Stimulated activated CD8-positive, alpha-beta memory T cell treated with anti-CD3 and anti-CD28 coated beads, Interleukin-2, amount 100 ng/mL, for 1 hour (primary cell): Measurements from ENCODE around the gene SEMA3D.

Experiments
- DNase-seq, 2 donors: peaks; one replicate each; pipeline ENCODE4 v3.0.0-alpha.2; 2020; ENCODE audit warnings: low read depth in 2 of 2

The SEMA3D gene

DNA sequence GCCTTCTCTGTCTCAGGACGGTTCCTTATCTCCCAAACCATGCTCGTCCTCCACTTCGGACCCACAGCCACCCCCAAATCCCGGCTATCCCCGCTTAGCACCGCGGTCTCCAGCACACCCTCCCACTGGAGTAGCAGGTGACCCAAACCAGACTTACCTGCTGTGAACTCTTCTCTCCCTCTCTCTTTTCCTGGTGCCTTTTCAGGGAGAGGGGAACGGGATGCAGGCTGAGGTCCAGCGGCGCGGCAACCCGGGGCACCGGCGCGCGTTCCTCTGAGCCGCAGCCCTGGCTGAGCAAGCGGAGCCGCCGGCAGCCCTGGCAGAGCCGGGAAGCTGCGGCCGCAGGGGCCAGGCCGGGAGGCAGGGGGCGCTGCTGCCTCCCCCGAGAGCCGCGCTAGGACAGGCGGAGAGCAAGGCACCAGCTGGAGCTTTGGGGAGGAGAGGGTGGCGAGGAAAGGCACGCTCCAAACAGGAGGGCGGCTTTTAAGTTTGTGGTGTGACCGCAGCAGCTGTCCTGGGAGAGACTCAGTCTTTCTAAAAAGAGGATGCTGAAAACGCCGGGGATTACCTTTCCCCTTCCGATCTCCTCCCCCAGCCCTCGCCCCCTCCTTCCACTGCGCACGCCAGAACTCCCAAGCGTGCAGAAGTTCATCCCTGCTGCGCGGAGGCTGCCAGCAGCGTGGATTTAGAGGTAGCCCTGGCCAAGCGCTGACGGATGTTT, at the start of gene SEMA3D:
Gene SEMA3D, minus strand, starts transcription at position 536 of the 721 bp plus-strand sequence. CDS start 65,165 bp downstream, outside the sequence.
- no peak for DNase-seq

DNA sequence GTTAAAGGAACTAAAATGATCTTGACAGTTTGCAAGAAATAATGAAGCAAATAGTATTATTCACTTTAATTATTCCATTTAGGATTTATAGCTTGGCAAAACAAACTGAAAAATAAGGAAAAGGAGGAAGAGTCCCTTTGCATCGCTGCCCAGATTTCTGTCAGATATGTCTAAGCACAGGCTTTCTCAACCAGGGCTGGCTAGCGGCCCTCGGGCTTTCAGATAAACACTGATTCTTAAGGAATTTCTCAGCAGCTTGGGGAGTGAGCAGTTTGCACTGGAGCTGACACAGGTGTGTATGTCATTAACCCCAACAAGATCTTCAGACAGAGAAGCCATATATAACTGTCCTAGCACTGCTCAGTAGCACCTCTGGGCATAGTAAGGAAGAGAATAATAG, 47.9 kb upstream of the SEMA3D start:
- DNase-seq = no peak

DNA sequence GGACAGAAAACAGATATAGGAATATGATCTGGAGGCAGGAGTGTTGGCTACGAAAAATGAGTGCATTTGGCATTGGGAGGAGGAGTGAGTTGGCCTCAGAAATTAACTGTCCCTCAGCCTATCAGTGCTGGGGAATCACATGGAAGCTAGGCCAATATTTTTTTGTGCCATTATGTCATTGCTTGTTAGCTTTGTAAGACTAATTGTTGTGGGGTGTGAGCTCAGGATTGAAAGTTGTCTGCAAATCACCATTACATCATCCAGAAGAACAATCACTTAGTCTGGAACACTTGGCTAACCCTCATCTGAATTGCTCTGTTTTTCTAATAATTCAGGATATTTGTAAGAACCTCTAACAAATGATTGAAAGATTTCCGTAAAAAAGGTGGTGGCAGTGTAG, 45.2 kb upstream of the SEMA3D start:
- DNase-seq = no peak

DNA sequence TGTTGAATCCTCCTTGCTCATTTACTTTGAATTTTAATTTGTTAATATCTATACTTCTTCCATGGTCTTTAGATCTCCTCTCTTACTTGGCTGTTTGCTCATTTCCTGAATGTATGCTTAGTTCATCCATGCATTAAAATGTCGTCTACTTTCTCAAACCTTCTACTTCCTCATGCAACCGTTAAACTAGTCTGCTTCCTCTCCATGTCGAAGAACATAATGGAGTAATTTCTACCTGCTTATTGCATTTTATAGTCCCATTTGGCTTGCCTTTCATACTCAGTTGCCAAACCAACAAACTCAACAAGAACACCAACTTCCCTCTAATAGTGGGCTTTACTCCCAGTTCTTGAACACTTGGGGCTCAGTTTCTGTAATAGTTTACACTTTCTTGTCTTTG, 43.8 kb upstream of the SEMA3D start:
- no peak for DNase-seq

DNA sequence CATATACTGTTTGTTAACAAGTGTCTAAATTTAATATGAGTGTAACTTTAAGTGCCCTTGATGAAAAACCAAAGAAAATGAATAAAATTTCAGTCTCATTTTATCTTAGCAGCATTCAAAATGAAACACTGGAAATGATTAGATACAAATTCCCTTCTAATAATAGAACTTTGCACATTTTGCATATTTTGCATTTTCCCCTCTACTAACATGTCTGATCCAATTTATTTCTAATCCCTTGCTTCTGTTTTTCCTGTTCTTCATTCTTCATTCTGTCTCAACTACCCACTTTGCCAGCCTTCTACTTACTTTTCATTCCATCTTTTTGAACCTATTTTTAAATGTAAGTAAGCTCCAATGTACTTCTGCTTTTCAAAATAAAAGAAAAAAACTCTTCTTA, 42.7 kb upstream of the SEMA3D start:
- DNase-seq = no peak

DNA sequence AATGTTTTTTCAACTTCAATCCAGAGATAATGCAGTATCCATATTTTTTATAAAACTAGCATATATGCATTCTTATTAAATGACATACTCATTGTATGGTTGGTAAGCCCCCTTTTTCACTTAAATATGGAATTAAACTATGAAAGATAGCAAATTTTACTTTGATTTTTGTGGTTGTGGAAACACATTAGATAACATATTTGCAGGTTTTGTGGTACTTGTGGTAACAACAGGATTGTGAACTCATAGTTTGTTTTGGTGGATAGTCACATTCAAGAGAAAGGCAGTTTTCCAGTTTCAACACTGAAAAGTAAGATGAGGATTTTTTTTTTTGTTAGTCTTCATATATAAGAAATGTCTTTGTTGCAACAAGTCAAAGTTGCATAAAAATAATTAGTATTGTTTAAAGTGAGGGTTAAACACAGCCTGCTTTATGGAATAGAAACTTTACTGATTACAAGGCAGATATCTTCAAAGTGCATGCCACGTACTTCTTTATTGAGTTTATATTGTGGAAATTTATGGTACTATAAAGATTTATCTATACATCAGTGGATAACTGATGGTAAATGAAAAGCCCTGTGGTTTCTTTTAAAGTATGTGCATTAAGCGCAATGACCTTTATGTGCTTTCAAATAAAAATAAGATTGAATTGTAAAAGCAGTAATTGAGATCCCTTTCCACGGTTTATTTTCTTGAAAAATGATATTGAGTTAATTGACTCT, 39.7 kb upstream of the SEMA3D start:
- DNase-seq = no peak

DNA sequence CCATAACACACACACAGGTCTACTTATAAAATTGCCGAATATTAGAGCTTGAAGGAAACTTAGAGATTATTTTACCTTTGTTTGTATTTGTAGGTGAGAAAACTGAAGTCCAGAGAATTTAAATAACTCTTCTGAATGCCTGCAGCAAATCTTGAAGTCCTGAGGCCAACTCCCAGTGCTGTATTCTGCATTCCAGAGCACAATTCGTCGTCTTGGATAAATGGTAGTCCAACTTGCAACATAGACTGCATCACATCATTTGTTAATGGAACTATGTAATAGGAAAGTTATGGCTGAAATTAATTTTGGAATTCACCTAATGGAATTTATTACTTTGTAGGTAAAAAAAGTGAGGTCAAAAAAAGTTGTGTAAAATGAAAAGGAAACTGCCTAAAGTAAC, 37.3 kb upstream of the SEMA3D start:
- no peak for DNase-seq

DNA sequence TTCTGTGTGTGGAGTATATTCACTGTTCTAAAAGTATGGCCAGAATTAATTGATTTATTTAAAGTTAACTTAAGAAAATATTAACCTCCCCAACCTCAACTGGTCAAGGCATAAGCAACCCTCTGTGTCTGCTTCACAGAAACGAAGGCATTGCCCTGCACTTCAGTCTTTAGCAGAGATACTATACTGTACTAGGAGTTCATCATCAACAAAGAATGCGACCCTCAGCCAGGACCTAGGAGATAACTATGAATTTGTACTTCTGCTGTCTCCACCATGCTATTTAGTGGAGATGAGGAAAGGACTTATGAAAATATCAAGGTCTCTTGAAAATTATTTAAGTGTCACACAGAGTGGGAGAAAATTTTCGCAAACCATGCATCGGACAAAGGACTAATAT, 35.7 kb upstream of the SEMA3D start:
- DNase-seq = no peak

DNA sequence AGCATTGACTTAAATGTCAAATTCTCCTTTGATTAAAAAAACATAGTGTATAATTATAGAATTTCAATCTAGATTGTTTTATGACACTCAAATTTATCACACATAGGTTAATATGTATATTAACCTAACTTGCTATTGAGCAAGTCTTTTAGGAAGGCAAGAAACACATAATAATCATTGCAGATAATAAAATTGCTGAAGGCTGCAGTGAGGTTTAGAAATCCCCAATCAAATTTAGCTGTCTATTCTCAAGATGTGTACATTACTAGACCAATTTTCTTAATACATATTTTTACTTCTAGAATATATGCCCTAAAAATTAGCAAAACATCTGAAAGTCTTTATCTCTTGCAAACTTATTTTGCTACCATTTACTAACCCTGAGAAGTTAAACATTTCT, 34.9 kb upstream of the SEMA3D start:
- DNase-seq = no peak

DNA sequence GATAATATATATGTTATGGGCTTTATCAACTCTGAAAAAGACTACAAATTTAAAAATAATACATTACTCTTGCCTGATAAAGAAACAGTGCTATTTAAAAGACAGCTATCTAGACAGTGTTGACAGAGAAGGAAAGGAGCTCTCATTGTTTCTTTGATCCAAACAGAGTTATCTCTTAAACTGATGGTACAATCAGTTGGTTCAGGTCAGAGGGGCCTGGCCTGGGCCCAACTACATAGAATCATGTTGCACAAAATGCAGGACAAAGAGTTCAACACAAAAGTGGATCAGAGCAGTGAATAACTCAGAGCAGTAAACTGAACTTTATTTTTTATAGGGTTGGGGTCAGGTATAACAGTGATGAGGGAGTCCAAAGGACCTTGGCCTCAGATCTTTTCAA, 33.8 kb upstream of the SEMA3D start:
- no peak for DNase-seq

DNA sequence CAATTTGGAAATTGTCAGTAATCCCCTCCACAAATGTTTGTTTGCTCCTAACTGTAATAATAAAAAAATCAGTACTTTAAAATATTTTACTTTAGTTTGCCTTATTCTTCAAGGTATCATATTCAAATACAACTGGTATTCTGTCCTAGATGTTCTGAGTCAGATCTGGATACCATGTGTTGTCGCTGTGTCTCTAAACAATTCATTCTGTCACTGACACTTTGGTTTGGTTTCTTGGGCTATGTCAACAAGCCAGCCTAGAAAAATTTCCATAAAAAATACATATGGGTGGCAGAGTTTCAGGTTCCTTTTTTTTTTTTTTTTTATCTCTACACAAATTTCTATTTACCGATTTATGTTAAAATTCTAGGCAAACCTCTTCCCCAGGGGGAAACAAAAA, 33.2 kb upstream of the SEMA3D start:
- DNase-seq = no peak

DNA sequence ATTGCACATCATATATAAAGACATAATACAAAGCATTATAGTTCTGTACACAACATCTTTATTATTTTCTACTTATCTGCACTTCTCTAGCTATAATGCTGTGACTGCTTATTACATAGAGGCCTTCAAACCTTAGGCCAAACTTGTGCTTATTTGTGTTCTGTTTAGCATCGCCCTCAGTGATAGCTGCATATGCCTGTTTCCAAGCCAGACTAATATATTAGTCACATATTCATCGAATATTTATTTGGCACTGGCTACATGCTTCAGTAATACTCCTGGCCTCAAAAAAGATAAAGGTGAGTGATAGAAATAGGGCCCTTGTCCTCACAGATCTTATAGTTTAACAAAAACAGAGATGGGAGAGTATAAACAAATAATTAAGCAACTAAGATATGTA, 30.2 kb upstream of the SEMA3D start:
- no peak for DNase-seq

DNA sequence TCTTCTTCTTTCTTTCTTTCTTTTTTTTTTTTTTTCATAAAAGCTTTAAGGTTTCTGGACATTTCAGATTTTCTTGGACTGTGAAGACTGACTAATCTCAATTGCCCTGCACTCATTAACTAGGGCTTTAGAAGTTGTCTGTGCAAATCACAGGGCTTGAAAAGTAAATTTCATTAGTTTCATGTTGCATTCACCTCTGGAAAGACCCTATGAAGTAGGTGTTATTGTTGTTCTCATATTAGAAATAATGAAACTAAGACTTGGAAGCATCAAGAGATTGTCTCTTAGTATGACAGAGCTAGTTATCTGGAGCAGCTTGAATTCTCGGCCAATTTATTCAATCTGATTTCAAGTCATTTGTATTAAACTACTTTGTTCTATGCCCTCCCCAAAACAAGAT, 28.2 kb upstream of the SEMA3D start:
- no peak for DNase-seq

DNA sequence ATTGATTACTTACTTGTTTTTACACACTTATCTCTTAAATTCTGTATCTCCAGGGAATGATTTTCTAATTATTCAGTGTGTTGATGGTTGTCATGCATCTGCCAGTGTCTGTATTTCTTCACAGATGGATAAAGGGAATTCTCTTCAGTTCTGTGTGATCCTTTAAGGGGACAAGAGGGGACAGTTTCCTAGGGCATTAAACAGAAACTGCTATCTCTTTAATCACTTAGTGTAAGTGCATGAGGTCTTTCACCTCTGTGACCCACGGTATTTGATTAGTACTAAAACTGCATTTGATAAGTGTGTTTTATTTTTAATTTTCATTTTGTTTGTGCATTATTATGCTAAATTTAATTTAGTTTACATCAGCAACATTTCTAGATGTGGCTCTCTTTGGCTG, 26.6 kb upstream of the SEMA3D start:
- no peak for DNase-seq

DNA sequence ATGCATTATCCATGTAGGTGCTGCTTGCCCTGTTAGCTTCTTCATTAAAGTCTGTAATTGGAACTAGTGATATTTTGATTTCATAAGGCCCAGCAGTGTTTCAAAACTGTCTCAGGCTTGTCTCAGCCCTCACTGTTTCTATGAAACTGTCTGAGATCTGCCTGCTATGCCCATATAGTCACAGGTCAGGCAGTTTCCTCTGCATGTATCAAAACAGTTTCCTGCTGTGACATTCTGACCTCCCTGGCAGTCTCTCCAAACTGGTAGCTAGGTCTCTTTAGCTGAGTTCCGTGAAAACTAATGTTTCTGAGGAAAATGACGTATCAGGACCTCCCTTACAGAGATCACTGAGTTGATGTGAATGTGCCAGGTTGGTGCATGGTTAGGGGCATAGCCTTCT, 18.9 kb upstream of the SEMA3D start:
- DNase-seq = no peak

DNA sequence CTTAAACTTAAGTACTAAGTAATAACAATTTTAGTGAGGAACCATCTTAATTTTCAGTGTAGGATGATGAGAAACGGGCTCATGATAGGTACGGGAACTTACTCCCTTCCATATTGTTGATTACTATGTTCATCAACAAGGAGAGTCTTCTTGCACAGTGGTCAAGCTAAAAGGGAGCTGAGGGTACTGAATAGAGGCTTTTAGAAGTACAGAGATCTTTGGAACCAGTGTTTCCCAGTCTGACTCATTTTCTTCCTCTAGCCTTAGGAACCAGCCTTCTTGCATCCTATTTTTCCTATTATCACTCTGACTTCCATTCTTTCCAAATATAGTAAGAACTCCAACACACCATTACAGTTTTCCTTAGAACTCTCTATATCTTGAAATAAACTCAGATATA, 17.6 kb upstream of the SEMA3D start:
- no peak for DNase-seq

DNA sequence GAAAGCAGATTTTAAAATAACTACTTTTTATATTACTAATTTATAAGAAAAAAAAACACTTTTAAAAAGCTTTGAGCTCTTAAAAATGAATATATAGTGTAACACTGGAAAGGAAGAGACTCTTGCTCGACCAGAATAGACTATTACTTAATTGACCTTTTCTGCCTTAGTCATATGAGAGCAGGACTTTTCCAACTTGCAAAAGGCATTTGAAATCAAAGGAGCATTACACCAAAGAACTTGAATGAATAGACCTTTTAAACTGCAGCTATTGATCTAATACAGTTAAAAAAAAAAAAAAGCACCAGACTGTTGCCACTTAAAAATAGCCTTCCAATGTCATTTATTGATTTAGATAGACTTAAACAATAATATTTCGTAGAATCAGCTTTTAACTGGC, 17.2 kb upstream of the SEMA3D start:
- DNase-seq = no peak

DNA sequence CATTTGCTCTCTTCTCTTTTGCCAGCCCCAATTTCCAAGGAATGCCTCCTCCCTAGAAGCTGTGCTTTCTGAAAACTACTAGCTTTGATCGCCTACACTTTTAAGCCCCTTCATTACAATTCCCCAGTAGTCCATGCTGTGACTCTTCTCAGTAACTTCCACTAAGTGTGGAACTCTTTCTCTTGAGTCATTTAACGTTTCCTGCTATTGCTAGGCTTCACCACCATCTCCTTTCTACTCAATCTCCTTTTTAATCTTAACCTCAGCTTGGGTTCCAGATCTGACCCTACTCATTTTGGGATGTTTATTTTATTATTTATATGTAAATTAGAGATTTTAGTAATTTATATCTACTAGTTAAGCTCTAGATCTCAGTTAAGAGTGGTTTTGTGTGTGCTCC, 14.4 kb upstream of the SEMA3D start:
- no peak for DNase-seq

DNA sequence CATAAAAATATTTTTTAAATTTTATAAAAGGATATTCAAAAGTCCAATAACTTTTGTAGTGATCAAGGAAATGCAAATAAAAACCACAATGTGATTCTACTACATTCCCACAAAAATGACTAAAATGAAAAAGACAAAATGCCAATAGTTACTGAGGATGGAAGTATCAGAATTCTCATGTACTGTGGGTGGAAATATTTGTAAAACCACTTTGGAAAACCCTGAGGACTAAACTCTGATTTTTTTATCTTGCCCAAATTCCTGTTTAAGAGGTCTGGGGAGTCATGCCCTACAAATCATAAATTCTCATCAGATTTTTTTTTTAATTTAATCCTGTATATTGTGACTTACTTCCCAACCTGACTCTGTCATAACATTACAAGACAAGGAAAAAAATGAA, 9.8 kb upstream of the SEMA3D start:
- DNase-seq = no peak

DNA sequence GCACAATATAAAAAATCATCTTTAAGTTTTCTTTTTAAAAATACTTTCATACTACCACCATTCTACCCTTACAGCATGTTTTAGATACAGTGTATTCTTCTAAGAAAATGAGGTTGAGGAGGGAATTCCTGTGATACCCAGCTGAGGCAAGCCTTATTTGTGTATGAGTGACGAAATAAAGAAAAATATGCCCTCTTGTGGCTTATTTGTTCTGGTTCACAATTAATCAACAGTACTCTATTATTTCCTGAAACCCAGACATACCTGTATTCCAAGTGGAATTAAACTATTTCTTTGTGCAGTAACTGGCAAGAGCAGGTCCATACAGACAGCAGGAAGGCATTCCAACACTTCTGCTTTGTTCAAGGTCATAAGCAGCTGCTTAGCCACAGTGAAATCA, 4.5 kb upstream of the SEMA3D start:
- no peak for DNase-seq

DNA sequence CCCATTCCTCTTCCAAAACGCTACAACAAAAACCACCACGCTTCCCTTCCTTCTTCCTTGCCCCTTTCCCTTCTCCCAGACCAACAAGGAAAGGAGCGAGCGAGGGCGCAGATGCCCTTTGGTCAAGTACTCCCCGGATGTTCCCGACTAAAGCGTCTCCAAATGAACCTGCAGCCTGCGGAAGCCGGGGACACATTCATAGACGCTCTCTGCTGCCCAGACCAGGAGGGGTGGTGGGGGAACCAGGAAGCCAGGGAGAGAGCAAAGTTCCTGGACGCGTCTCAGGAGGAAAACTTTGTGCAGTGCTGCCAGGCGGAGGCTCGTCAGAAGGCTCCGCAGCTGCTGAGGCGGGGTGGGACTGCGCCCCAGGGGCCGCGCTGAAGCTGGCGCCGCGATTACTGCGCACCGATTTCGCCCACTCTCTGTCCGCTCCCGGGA, 754 bp downstream of the SEMA3D start:
- no peak for DNase-seq

DNA sequence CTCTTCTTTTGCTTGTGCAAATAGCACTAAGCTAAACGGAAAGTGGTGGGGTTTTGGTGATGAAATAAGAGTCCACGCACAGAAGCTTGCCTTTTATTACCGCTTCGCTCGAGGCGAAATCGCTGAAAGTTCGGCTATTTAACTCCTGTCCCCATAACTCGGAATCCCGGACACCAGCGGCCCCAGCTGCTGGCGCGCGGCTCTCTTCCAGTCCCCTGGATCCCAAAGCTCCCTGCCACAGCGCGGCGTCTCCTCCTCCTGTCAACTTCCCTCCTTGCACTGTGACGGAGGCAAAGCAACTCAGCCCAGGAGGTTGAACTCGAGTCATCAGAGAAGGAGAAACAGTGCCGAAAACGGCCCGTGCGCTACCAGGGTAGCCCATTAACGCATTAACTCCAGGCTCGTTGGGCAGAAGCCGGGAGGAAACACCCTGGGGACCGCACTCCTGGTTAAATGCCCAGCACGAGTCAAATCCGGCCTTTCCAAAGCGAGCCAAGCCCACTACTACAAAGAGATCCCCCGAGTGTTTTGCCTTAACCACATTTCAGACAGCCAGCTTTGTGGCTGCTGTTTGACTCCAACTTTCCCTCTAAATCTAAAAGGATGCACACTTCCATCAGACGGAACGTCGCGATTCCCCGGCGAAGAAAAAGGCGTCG, 1.3 kb downstream of the SEMA3D start:
- no peak for DNase-seq
